Measurements from ENCODE around the gene HEXA. TPM values are rescaled to one million over a fixed set of nuclear protein-coding genes. Genes with fewer than 3 reads are reported as not detected.

Gene HEXA
- total RNA-seq, 3 donors from 2014 or later: 50.7 to 51.4 (median 50.7) TPM

Other genes starting within 250 kb of the HEXA start
- not detected for gene GRAMD2A, start 178.2 kb downstream of the HEXA start, total RNA-seq
- 1,000 to 10,000 TPM; 2,397 to 2,519 (median 2,398) TPM for gene PKM, start 144.8 kb downstream of the HEXA start, total RNA-seq
- 10 to 100 TPM; 62.9 to 63.2 (median 62.9) TPM for gene PARP6, start 103.5 kb downstream of the HEXA start, total RNA-seq
- gene CELF6, start 55.9 kb downstream of the HEXA start, total RNA-seq: under 1 TPM; 0.24 to 0.82 (median 0.63) TPM
- not detected for gene TMEM202, start 22.3 kb upstream of the HEXA start, total RNA-seq
- gene ARIH1, start 98.3 kb upstream of the HEXA start, total RNA-seq: 100 to 1,000 TPM; 154 to 167 (median 164) TPM

Measured in activated T-cell treated with anti-CD3 and anti-CD28 coated beads, Interleukin-2, amount 50 U/mL, for 4 hours (primary cell).